MM.1S (cell line): ENCODE measurements around the gene TP53I13.

Experiments used
- EZH2 ChIP-seq: fragments of 300-600 bp; sonication (generic); optimal IDR thresholded peaks from 2 replicates; pipeline ENCODE3; 2017; ENCODE audit warnings: low read depth, mild to moderate bottlenecking, antibody characterized with exemption, low read length, mixed read lengths
- TF ChIP-seq, protein P1 (sequence below): fragments of 300-600 bp; sonication (generic); IDR thresholded peaks from 2 replicates; pipeline ENCODE4 v1.5.1; 2016; ENCODE audit warnings: antibody characterized with exemption, low read length, mixed read lengths

DNA sequence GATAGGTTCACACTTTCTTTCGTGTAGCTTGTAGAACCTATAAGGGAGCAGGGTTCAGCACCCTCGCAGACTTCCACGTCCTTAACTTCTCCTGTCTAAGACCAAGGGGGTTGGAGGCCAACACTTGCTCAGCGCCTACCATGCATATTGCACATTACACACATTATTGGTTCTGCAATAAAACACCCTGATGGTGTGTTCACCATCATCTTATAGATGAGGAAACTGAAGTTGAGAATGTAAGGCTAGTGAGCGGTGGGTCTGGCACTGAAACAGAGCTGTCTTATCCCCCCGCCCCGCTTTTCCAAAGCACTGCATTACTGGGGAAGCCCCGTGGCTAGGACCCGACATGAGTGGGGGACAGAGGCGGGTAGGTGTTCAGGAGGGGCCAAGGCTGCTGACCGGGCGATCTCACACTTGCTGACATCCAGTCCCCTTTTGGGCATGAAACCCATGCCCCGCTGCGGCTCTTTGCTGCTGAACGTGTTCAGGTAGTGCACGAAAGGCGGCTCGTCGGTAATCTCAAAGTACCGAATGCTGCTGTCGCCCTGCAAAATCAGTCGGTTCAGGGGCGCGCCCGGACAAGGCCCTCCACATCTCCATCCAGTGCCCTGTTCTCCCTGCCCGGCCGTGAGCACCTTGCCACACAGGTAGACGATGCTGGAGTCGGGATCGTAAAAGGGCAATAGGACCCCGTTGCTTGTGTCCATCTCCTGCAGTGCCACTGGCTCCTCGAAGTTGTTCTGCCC lies 48.0 kb downstream of the TP53I13 start:
- TF ChIP-seq, protein P1, sequence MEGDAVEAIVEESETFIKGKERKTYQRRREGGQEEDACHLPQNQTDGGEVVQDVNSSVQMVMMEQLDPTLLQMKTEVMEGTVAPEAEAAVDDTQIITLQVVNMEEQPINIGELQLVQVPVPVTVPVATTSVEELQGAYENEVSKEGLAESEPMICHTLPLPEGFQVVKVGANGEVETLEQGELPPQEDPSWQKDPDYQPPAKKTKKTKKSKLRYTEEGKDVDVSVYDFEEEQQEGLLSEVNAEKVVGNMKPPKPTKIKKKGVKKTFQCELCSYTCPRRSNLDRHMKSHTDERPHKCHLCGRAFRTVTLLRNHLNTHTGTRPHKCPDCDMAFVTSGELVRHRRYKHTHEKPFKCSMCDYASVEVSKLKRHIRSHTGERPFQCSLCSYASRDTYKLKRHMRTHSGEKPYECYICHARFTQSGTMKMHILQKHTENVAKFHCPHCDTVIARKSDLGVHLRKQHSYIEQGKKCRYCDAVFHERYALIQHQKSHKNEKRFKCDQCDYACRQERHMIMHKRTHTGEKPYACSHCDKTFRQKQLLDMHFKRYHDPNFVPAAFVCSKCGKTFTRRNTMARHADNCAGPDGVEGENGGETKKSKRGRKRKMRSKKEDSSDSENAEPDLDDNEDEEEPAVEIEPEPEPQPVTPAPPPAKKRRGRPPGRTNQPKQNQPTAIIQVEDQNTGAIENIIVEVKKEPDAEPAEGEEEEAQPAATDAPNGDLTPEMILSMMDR, result no peak
- no peak for TF ChIP-seq EZH2
